GM08714 (cell line): Measurements from ENCODE around the gene ZNF584.

Source experiments
- H3K4me3 ChIP-seq: fragments of 200-500 bp; sonication (Bioruptor generic); 2 replicates; pipeline ENCODE4 v1.5.1; 2014; ENCODE audit warnings: mild to moderate bottlenecking, low read length, inconsistent platforms
- ZNF274 ChIP-seq: IDR thresholded peaks from 2 replicates; pipeline ENCODE4 v1.6.1; 2012; ENCODE audit warnings: mild to moderate bottlenecking, low read depth, low read length

ZNF584 gene

DNA sequence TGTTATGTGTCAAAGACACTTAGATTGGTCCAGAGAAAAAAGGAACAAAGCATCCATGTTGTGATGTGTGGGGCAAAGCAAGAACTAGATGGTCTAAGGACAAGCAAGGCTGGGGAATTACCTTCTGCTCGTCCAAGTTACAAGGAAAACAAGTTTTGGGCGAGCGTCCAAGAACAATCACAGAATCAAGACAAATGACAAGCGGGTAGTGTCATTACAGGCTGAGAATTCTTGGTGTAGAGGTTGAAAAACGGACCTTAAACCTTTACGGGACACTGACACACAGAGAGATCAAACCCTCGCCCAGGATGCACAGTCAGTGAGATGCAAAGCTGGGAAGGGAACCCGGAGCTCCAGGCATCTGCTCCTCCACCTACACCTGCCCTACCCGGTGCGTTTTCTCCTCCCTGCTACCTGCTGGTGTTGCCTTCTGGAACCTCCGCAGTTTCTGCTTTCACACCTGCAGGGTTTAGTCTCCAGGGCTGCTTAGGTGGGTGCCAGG, 42.5 kb downstream of the ZNF584 start:
- peak overlapping the region; percentile 62 for H3K4me3 ChIP-seq
- no peak for TF ChIP-seq ZNF274

GRCh38 chr19:58451358-58452101, 43.1 kb downstream of the ZNF584 start, which contains the start of gene ZNF324B:
ZNF324B (plus strand) TSS chr19:58451622; CDS start chr19:58453702, 2,080 bp downstream.
- TF ChIP-seq ZNF274 = no peak
- H3K4me3 ChIP-seq = peak within 1 kb of the TSS; percentile 81

- TF ChIP-seq ZNF274 = no peak
- no peak overlapping the region for H3K4me3 ChIP-seq
Measured at GRCh38 chr19:58453743-58454142, 45.3 kb downstream of the ZNF584 start.

DNA sequence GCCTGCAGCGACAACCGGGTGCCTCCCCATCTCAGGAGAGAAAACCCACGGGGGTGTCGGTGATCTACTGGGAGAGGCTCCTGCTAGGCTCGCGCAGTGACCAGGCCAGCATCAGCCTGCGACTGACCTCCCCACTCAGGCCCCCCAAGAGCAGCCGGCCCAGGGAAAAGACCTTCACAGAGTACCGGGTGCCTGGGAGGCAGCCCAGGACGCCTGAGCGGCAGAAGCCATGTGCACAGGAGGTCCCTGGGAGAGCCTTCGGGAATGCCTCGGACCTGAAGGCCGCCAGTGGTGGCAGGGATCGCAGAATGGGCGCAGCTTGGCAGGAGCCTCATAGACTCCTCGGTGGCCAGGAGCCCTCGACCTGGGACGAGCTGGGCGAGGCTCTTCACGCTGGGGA, 46.9 kb downstream of the ZNF584 start:
- TF ChIP-seq ZNF274 = no peak
- H3K4me3 ChIP-seq = no peak overlapping the region

GRCh38 chr19:58456111-58456510, 47.7 kb downstream of the ZNF584 start:
- no peak for TF ChIP-seq ZNF274
- no peak overlapping the region for H3K4me3 ChIP-seq

- H3K4me3 ChIP-seq = no peak overlapping the region
- no peak for TF ChIP-seq ZNF274
Measured at GRCh38 chr19:58460039-58460438, 51.6 kb downstream of the ZNF584 start.

DNA sequence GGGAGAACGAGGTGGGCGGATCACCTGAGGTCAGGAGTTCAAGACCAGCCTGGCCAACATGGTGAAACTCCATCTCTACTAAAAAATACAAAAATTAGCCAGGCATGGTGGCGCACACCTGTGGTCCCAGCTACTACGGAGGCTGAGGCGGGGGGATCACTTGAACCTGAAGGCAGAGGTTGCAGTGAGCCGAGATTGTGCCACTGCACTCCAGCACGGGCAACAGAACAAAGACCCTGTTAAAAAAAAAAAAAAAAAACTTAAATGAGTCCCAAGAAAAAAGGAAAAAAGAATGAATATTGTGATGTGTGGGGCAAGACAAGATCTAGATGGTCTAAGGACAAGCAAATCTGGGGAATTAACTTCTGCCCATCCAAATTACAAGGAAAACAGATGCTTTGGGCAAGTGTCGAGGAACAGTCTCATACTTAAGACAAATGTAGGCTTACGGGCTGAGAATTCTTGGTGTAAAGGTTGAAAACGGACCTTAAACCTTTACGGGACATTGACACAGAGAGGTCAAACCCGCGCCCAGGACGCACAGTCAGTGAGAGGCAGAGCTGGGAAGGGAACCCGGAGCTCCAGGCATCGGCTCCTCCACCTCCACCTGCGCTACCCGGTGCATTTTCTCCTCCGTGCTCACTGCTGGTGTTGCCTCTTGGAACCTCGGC, 57.8 kb downstream of the ZNF584 start:
- peak overlapping the region; percentile 54; the same call in 1 of the 2 replicates for H3K4me3 ChIP-seq
- TF ChIP-seq ZNF274 = no peak

DNA sequence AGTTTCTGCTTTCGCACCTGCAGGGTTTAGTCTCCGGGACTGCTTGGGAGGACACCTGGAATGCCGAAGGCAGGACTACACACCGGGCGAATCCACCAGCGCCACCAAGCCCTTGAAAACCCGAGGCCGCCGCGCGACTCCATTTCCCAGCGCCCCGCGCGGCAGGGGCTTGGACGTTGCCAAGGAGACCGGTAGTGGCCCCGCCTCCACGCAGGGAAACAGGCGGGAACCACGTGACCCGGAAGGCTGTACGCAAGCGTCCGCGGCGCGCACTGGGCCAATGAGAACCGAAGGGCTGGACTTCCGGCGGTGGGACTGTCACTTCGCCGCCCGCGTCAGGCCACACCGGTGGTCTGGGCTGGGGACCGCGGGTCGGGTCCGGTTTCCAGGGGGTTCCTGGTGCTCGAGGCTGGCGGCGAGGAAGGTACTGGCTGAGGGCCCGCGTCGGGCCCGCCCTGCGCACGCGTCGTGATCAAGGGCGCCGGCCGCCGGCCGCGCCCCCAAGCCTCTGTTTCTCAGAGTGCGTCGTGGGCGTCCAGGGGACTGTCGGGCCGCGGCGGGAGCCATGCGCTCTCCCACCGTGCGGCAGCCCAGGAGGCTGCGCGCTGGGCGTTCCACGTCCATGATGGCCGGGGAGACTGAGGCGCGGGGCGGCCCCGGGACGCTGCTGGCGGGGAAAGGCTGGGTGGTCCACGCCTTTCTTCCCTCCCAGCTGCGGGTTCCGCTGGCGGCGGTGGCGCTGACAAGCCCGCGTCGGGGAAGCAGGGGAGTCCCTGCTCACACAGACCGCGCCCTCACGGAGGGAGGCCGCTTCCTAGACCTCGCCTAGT, 58.5 kb downstream of the ZNF584 start, which contains the start of gene ZNF324:
Gene ZNF324 (plus strand): TSS at position 321 of the 830 bp plus-strand sequence. CDS start 2,106 bp downstream, outside the sequence.
- TF ChIP-seq ZNF274 = no peak
- peak within 1 kb of the TSS; percentile 82 for H3K4me3 ChIP-seq
